A673 (cell line): Measurements from ENCODE around the gene CAMK1D. TPM values are rescaled to one million over a fixed set of nuclear protein-coding genes. Genes with fewer than 3 reads are reported as not detected.

Experiments used
- BruUV-seq: library from RNA; stranded (reverse); fragments of 400-500 nt; replicated peaks from 2 replicates; lab custom pipeline; 2021; lab: Mats Ljungman, UMichigan
- CTCF ChIA-PET: fragments of 300-600 bp; sonication (Branson Sonifier 250); formaldehyde crosslinking; loops from one replicate; lab custom pipeline; 2022; ENCODE audit warnings: antibody characterized with exemption; lab: Charles Lee
- POLR2A ChIA-PET: fragments of 300-600 bp; sonication (Branson Sonifier 250); formaldehyde crosslinking; loops from one replicate; lab custom pipeline; 2022; ENCODE audit warnings: antibody characterized with exemption; ENCODE audit not compliant: low non-redundant PET; lab: Charles Lee
- DNase-seq: peaks from one replicate; pipeline ENCODE4 v3.0.0-alpha.2; 2015; ENCODE audit warnings: low spot score
- H3K27ac ChIP-seq: fragments of 200-600 bp; sonication (generic); 2 replicates; pipeline ENCODE4 v1.5.1; 2016; ENCODE audit warnings: mixed run types, low read depth, mild to moderate bottlenecking, mixed read lengths, antibody characterized with exemption, low read length; ENCODE audit not compliant: poor library complexity, severe bottlenecking
- H3K27me3 ChIP-seq: fragments of 200-600 bp; sonication (generic); replicated peaks from 2 replicates; pipeline ENCODE4 v1.6.1; 2017; ENCODE audit warnings: mixed run types, low read depth, mild to moderate bottlenecking, mixed read lengths, antibody characterized with exemption, low read length; ENCODE audit not compliant: insufficient read depth, poor library complexity
- H3K36me3 ChIP-seq: fragments of 200-600 bp; sonication (generic); 2 replicates; pipeline ENCODE4 v1.6.1; 2016; ENCODE audit warnings: mixed run types, mild to moderate bottlenecking, mixed read lengths, antibody characterized with exemption, low read length; ENCODE audit not compliant: insufficient read depth, poor library complexity, severe bottlenecking
- H3K4me1 ChIP-seq: fragments of 200-600 bp; sonication (generic); 2 replicates; pipeline ENCODE4 v1.6.1; 2017; ENCODE audit warnings: mixed run types, mild to moderate bottlenecking, mixed read lengths, antibody characterized with exemption, low read length; ENCODE audit not compliant: insufficient read depth, poor library complexity, severe bottlenecking
- H3K4me3 ChIP-seq: fragments of 200-600 bp; sonication (generic); 2 replicates; pipeline ENCODE4 v1.5.1; 2016; ENCODE audit warnings: low read depth, mixed run types, mild to moderate bottlenecking, mixed read lengths, low read length; ENCODE audit not compliant: poor library complexity, severe bottlenecking
- H3K9me3 ChIP-seq: fragments of 200-600 bp; sonication (generic); 2 replicates; pipeline ENCODE4 v1.6.1; 2016; ENCODE audit warnings: mixed run types, low read depth, mild to moderate bottlenecking, mixed read lengths, antibody characterized with exemption, low read length; ENCODE audit not compliant: poor library complexity, severe bottlenecking
- CTCF ChIP-seq: fragments of 300-800, 200-600 bp; sonication (generic); conservative IDR thresholded peaks from 2 replicates; pipeline ENCODE4 v1.5.1; 2017; ENCODE audit warnings: low read depth, mild to moderate bottlenecking, antibody characterized with exemption, low read length, moderate library complexity, mixed read lengths
- EZH2 ChIP-seq: fragments of 200-600 bp; sonication (generic); IDR thresholded peaks from 2 replicates; pipeline ENCODE4 v1.6.1; 2017; ENCODE audit warnings: borderline replicate concordance, low read depth, mild to moderate bottlenecking, mixed read lengths, antibody characterized with exemption, low read length; ENCODE audit not compliant: poor library complexity, severe bottlenecking
- intact Hi-C: fragments of 100-400 bp; cut with micrococcal nuclease; formaldehyde crosslinking; loops from one replicate; pipeline ENCODE4 v1.10.0; 2022; ENCODE audit not compliant: unreplicated experiment
- total RNA-seq: library from RNA; stranded (reverse); gene quantifications from 2 replicates; pipeline ENCODE4 v1.2.3, GENCODE V29; 2021

Gene CAMK1D
- total RNA-seq, 1 experiment from 2014 or later = 23.7 TPM

DNA sequence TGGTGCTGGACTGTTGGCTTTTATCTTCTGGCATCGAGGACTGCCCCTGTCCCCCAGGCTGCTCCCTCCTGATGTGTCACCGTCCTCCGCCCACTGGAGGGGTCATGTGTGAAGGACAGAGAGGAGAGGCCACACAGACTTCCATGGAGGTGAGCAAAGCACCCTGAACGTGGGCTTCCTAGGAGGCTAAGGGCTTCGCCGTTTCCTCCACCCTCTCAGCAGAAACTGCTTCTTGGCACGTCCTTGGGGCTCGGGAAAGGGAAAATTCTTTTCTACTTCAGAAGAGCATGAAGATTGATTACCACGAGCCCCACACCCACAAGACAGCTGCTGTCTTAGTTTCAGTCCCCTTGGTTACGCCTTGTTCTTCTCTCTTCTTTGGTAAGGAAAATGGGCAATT, 433.9 kb downstream of the CAMK1D start:
- TF ChIP-seq EZH2 = no peak
- TF ChIP-seq CTCF = no peak
- H3K4me1 ChIP-seq = peaks cover 43% of the 10 kb centered on the region
- DNase-seq = peak; percentile 58
- peak overlapping the region; percentile 62 for H3K27ac ChIP-seq
- H3K4me3 ChIP-seq = no peak overlapping the region
- no peaks in the 10 kb centered on the region for H3K27me3 ChIP-seq
- intact Hi-C loops = no loop called here
- ChIA-PET POLR2A (no interaction called here), CTCF (no interaction called here)
- no TSS peak for BruUV-seq
- H3K9me3 ChIP-seq = no peaks in the 10 kb centered on the region
- H3K36me3 ChIP-seq = no peaks in the 10 kb centered on the region

- CTCF ChIA-PET = no interaction called here
- POLR2A ChIA-PET = no interaction called here
- Histone ChIP-seq H3K4me1 (peaks cover 43% of the 10 kb centered on the region), H3K27ac (no peak overlapping the region), H3K27me3 (no peaks in the 10 kb centered on the region), H3K36me3 (no peaks in the 10 kb centered on the region), H3K4me3 (no peak overlapping the region), H3K9me3 (no peaks in the 10 kb centered on the region)
- TF ChIP-seq EZH2 = no peak
- no peak for TF ChIP-seq CTCF
- BruUV-seq = no TSS peak
- no peak for DNase-seq
- intact Hi-C loops = no loop called here
Measured at GRCh38 chr10:12784646-12785045, 435.3 kb downstream of the CAMK1D start.

DNA sequence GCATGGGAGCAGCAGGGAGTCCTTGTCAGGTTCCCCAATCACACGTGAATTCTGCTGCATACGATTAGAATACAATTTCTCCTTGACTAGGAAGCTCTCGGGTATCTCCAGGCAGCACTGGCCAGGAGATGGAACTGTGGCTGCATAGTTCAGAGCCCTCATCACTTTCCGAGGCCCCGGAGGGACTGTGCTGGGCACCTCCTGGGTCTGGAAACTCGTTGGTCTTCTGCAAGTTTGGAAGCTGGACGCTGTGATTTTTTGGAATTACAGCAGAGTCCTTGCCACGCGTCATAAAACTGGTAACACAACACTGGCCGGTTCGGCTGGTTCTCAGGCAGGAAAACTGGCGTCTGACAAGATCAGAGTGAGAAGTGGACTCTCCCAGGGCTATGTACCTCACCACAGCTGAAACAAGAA, 436.1 kb downstream of the CAMK1D start:
- Histone ChIP-seq H3K9me3 (no peaks in the 10 kb centered on the region), H3K4me3 (no peak overlapping the region), H3K4me1 (peaks cover 42% of the 10 kb centered on the region), H3K27ac (no peak overlapping the region), H3K27me3 (no peaks in the 10 kb centered on the region), H3K36me3 (no peaks in the 10 kb centered on the region)
- no peak for DNase-seq
- CTCF ChIA-PET = no interaction called here
- intact Hi-C loops = no loop called here
- POLR2A ChIA-PET = no interaction called here
- BruUV-seq = no TSS peak
- no peak for TF ChIP-seq CTCF
- no peak for TF ChIP-seq EZH2
